K562 (cell line): ENCODE measurements around the gene FAF2. TPM values are rescaled to one million over a fixed set of nuclear protein-coding genes. Genes with fewer than 3 reads are reported as not detected.
A peak's percentile ranks its signal among the peaks of the same experiment; 100 is the strongest.

Experiments used
- ARHGAP35 ChIP-seq: fragments of 450-650 bp; IDR thresholded peaks from 2 replicates; pipeline ENCODE4 v1.6.1; 2018; ENCODE audit not compliant: partially characterized antibody
- ETS1 ChIP-seq: conservative IDR thresholded peaks from 2 replicates; pipeline ENCODE4 v1.6.1; 2011; ENCODE audit warnings: low read depth, mild to moderate bottlenecking, low read length; ENCODE audit not compliant: control insufficient read depth
- MCM3 ChIP-seq: fragments of 450-650 bp; IDR thresholded peaks from 2 replicates; pipeline ENCODE4 v1.6.1; 2016
- NR0B1 ChIP-seq: fragments of 450-650 bp; IDR thresholded peaks from one replicate; pipeline ENCODE4 v1.6.1; 2018; ENCODE audit warnings: mild to moderate bottlenecking, moderate library complexity; ENCODE audit not compliant: partially characterized antibody
- SFPQ ChIP-seq: fragments of 200-400 bp; formaldehyde crosslinking; IDR thresholded peaks from 2 replicates; pipeline ENCODE4 v1.6.1; 2017; ENCODE audit warnings: mild to moderate bottlenecking, low read depth, low read length, moderate library complexity
- SMARCE1 ChIP-seq: fragments of 450-650 bp; IDR thresholded peaks from 2 replicates; pipeline ENCODE4 v1.7.1; 2016; ENCODE audit warnings: mild to moderate bottlenecking
- USF1 ChIP-seq: sonication (generic); formaldehyde crosslinking; IDR thresholded peaks from 2 replicates; pipeline ENCODE4 v1.9.0; 2022; ENCODE audit warnings: mild to moderate bottlenecking, missing genetic modification reagents
- ZNF785 ChIP-seq: fragments of 250-450 bp; sonication (Bioruptor Pico); IDR thresholded peaks from 2 replicates; pipeline ENCODE4 v1.4.0; 2020; ENCODE audit warnings: mild to moderate bottlenecking
- polyA plus RNA-seq, 8 experiments: library from polyadenylated mRNA; depleted of rRNA in 4 of 8; stranded (reverse) in 5 of 8; unstranded in 3 of 8; fragments of >200 nt; fragmentation: Nextera tagmentation in 2 of 8; fragmentation: Illumina TruSeq in 1 of 8; extraction: Ambion mirVana in 2 of 8; extraction: Trizol in 1 of 8; gene quantifications; 2 replicates each; pipeline versions ENCODE4 v1.2.1 to v1.2.3, GENCODE V29; 2011 to 2014; ENCODE audit warnings: inconsistent platforms in 1 of 8, missing spikeins in 1 of 8
- total RNA-seq, 7 experiments: library from RNA; depleted of rRNA in 6 of 7; stranded (reverse); fragments of >200 nt in 6 of 7; fragmentation: Illumina TruSeq in 2 of 7; extraction: Trizol in 2 of 7; gene quantifications; 2 replicates each; pipeline versions ENCODE4 v1.2.1 to v1.2.3, GENCODE V29; 2011 to 2021; ENCODE audit warnings: low replicate concordance in 1 of 7

The FAF2 gene
- total and polyA plus RNA-seq, 9 of the 15 experiments (the other 6 are each of a cell fraction or from before 2014, with no cell fraction given), result 25.0 to 44.6 (median 36.1) TPM

DNA sequence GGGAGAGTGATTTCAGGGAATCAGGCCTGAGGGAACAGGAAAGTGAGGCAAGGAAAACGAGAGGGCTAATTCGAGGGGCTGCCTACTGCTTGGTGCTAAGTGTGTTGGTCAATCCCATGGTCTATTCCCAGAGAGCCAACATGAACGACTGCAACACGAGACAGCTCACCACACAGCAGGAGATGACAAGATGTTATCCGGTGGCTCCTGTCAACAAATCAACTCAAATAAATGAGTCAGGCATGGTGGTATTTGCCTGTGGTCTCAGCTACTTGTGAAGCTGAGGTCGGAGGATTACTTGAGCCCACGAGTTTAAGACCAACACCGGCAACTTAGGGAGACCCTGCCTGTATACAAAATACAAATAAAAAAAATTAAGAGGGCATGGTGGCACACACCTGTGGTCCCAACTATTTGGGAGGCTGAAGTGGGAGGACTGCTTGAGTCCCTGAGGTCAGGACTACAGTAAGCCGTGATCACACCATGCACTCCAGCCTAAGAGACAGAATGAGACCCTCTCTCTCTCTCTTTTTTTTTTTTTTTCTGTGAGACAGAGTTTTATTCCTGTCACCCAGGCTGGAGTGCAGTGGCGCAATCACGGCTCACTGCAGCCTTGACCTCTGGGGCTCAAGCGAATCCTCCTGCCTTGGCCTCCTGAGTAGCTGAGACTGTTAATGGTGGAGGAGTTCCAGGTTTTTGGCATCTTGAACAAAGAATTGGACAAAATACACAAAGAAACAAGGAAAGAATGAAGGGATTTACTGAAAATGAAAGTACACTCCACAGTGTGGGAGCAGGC is 9.0 kb upstream of the FAF2 start (continued):
- TF ChIP-seq ETS1 (no peak), USF1 (CRISPR knock-in tag) (no peak; the same call in 1 of the 2 replicates), SMARCE1 (peak; percentile 67), NR0B1 (no peak), MCM3 (no peak), ZNF785 (CRISPR knock-in tag) (no peak), ARHGAP35 (no peak), SFPQ (no peak)
